Neural progenitor cell (in vitro differentiated cells): Measurements from ENCODE around the gene ASAP2. TPM values are rescaled to one million over a fixed set of nuclear protein-coding genes. Genes with fewer than 3 reads are reported as not detected.
A peak's percentile ranks its signal among the peaks of the same experiment; 100 is the strongest.

ENCODE experiments used
- DNase-seq: peaks from one replicate; pipeline ENCODE4 v3.0.0-alpha.2; 2016; ENCODE audit warnings: low spot score
- H2AFZ ChIP-seq: fragments of 200-600 bp; sonication (generic); replicated peaks from 2 replicates; pipeline ENCODE4 v1.6.1; 2016; ENCODE audit warnings: antibody characterized with exemption
- H3F3A ChIP-seq: fragments of 200-600 bp; sonication (generic); 2 replicates; pipeline ENCODE4 v1.6.1; 2016; ENCODE audit warnings: antibody characterized with exemption, low read depth
- H3K27ac ChIP-seq: fragments of 200-600 bp; sonication (generic); 2 replicates; pipeline ENCODE4 v1.5.1; 2016; ENCODE audit warnings: mild to moderate bottlenecking
- H3K27me3 ChIP-seq: fragments of 200-600 bp; sonication (generic); 2 replicates; pipeline ENCODE4 v1.6.1; 2016; ENCODE audit warnings: mild to moderate bottlenecking, moderate library complexity
- H3K36me3 ChIP-seq: fragments of 200-600 bp; sonication (generic); 2 replicates; pipeline ENCODE4 v1.5.1; 2016
- H3K4me1 ChIP-seq: fragments of 200-600 bp; sonication (generic); 2 replicates; pipeline ENCODE4 v1.6.1; 2016; ENCODE audit warnings: mixed run types
- H3K4me2 ChIP-seq: fragments of 200-600 bp; sonication (generic); 2 replicates; pipeline ENCODE4 v1.6.1; 2016
- H3K4me3 ChIP-seq: fragments of 200-600 bp; sonication (generic); 2 replicates; pipeline ENCODE4 v1.5.1; 2016
- H3K79me2 ChIP-seq: fragments of 200-600 bp; sonication (generic); 2 replicates; pipeline ENCODE4 v1.6.1; 2016; ENCODE audit warnings: low read depth
- H3K9ac ChIP-seq: fragments of 200-600 bp; sonication (generic); 2 replicates; pipeline ENCODE4 v1.6.1; 2016
- H3K9me3 ChIP-seq: fragments of 200-600 bp; sonication (generic); 2 replicates; pipeline ENCODE4 v1.5.1; 2016; ENCODE audit warnings: low read depth
- H4K20me1 ChIP-seq: fragments of 200-600 bp; sonication (generic); 2 replicates; pipeline ENCODE4 v1.6.1; 2016; ENCODE audit warnings: low read depth
- H3K27ac Mint-ChIP-seq: 3 replicates; pipeline ENCODE4 v1.8.0; 2021; ENCODE audit warnings: mixed read lengths
- H3K27me3 Mint-ChIP-seq: 2 replicates; pipeline ENCODE4 v1.8.0; 2022; ENCODE audit warnings: low read depth, mild to moderate bottlenecking, inconsistent platforms, moderate library complexity, mixed read lengths; ENCODE audit not compliant: insufficient read depth
- H3K36me3 Mint-ChIP-seq: 3 replicates; pipeline ENCODE4 v1.8.0; 2021; ENCODE audit warnings: mixed read lengths
- H3K4me1 Mint-ChIP-seq: 3 replicates; pipeline ENCODE4 v1.8.0; 2021; ENCODE audit warnings: mixed read lengths
- H3K4me3 Mint-ChIP-seq: 3 replicates; pipeline ENCODE4 v1.8.0; 2021; ENCODE audit warnings: mild to moderate bottlenecking, moderate library complexity, mixed read lengths
- H3K9me3 Mint-ChIP-seq: 3 replicates; pipeline ENCODE4 v1.8.0; 2020; ENCODE audit warnings: mixed read lengths
- EZH2 ChIP-seq: fragments of 200-600 bp; sonication (generic); IDR thresholded peaks from 2 replicates; pipeline ENCODE4 v1.6.1; 2017; ENCODE audit warnings: antibody characterized with exemption, mild to moderate bottlenecking, moderate library complexity
- EZH2phosphoT487 ChIP-seq: fragments of 200-600 bp; sonication (generic); IDR thresholded peaks from 2 replicates; pipeline ENCODE4 v1.6.1; 2017; ENCODE audit warnings: antibody characterized with exemption
- total RNA-seq: library from RNA; depleted of rRNA; stranded (reverse); fragments of >200 nt; gene quantifications from 2 replicates; pipeline ENCODE4 v1.2.3, GENCODE V29; 2015; ENCODE audit warnings: low replicate concordance
- TF ChIP-seq, protein P1 (sequence below): fragments of 200-600 bp; sonication (generic); IDR thresholded peaks from 2 replicates; pipeline ENCODE4 v1.5.1; 2017; ENCODE audit warnings: antibody characterized with exemption, mild to moderate bottlenecking

The ASAP2 gene
- total RNA-seq, 1 donor from 2014 or later: 31.7 TPM

DNA sequence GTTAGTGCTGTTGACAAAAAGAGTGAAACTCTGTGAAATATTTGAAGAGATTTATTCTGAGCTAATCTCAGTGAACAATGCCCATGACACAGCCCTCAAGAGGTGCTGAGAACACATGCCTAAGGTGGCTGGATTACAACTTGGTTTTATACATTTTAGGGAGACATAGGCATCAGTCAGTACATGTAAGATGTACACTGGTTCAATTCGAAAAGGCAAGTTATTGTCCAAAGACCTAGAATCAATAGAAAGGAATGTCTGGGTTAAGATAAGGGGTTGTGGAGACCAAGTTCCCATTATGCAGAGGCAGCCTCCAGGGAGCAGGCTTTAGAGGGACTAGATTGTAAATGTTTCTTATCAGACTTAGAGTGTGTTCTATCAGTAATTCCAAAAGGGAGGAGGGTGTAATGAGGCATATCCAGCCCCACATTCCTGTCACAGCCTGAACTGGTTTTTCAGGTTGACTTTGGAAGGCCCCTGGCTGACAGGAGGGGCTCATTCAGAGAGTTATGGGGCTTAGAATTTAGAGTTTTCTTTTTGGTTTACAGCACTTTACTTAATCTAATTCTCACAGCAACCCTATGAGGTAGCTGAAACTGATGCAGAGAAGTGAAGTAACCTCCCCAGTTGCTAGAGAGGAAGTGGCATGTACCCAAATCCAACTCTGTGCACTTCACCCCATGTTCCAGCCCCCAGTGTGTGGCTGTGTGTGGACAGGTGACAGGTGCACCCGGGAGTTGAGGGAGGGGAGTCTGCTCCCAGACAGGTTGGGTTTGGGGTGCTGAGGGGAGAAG lies 28.3 kb upstream of the ASAP2 start:
- H3K36me3 Mint-ChIP-seq: no peaks in the 10 kb centered on the region
- peaks cover 6% of the 10 kb centered on the region for H3K27me3 Mint-ChIP-seq
- no peak overlapping the region for H2AFZ ChIP-seq
- H3K27ac ChIP-seq: no peak overlapping the region
- no peaks in the 10 kb centered on the region for H4K20me1 ChIP-seq
- no peaks in the 10 kb centered on the region for H3K4me1 ChIP-seq
- no peaks in the 10 kb centered on the region for H3K27me3 ChIP-seq
- no peak overlapping the region for H3K4me3 ChIP-seq
- H3K9me3 Mint-ChIP-seq: peaks cover 6% of the 10 kb centered on the region
- peaks cover 28% of the 10 kb centered on the region for H3K4me1 Mint-ChIP-seq
- TF ChIP-seq, protein P1, sequence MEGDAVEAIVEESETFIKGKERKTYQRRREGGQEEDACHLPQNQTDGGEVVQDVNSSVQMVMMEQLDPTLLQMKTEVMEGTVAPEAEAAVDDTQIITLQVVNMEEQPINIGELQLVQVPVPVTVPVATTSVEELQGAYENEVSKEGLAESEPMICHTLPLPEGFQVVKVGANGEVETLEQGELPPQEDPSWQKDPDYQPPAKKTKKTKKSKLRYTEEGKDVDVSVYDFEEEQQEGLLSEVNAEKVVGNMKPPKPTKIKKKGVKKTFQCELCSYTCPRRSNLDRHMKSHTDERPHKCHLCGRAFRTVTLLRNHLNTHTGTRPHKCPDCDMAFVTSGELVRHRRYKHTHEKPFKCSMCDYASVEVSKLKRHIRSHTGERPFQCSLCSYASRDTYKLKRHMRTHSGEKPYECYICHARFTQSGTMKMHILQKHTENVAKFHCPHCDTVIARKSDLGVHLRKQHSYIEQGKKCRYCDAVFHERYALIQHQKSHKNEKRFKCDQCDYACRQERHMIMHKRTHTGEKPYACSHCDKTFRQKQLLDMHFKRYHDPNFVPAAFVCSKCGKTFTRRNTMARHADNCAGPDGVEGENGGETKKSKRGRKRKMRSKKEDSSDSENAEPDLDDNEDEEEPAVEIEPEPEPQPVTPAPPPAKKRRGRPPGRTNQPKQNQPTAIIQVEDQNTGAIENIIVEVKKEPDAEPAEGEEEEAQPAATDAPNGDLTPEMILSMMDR: no peak
- TF ChIP-seq EZH2 (no peak), EZH2phosphoT487 (no peak)
- peak overlapping the region; percentile 95 for H3K27ac Mint-ChIP-seq
- no peaks in the 10 kb centered on the region for H3K79me2 ChIP-seq
- H3K9me3 ChIP-seq: no peaks in the 10 kb centered on the region
- DNase-seq: no peak
- H3K36me3 ChIP-seq: no peaks in the 10 kb centered on the region
- no peaks in the 10 kb centered on the region for H3F3A ChIP-seq
- no peak overlapping the region for H3K9ac ChIP-seq
- H3K4me2 ChIP-seq: no peak overlapping the region
- peak overlapping the region; percentile 44 for H3K4me3 Mint-ChIP-seq

DNA sequence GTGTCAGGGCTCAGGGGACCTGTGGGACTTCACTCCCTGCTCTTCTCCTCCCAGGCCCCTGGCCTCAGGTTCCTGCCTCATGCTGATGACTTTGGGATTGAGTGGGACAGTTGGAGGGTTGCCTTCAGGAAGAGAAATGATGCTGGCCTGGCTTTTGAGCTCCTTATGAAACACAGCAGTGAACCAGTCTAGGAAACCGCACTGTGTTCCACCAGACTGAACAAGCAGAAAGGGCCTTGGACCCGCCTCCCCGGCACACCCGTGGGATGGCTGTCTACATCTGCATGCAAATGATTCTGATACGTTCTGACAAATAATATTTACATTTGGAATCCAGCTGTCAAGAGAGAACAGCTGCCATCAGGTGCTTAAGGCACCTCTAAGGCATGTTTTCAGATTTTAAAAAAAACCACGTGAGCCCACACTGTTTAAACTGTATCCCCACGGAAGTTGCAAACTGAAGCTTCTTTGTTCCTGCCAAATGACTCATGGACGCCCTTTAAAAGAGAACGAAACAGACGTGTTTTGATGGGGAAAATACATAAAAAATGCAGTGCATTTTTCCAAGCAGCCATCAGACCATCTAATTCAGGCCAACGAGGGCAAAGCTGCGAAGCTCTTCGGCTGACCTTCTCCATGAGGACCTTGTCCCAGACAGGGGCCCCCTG lies 27.6 kb upstream of the ASAP2 start:
- Histone ChIP-seq H3K4me3 (no peak overlapping the region), H3K36me3 (no peaks in the 10 kb centered on the region), H3K4me1 (no peaks in the 10 kb centered on the region), H3K79me2 (no peaks in the 10 kb centered on the region), H3K27me3 (no peaks in the 10 kb centered on the region), H3F3A (no peaks in the 10 kb centered on the region), H3K9me3 (no peaks in the 10 kb centered on the region), H2AFZ (peak overlapping the region; percentile 79), H4K20me1 (no peaks in the 10 kb centered on the region), H3K4me2 (no peak overlapping the region), H3K27ac (no peak overlapping the region), H3K9ac (no peak overlapping the region)
- H3K4me1 Mint-ChIP-seq: peaks cover 28% of the 10 kb centered on the region
- no peaks in the 10 kb centered on the region for H3K36me3 Mint-ChIP-seq
- DNase-seq: no peak
- H3K9me3 Mint-ChIP-seq: peaks cover 6% of the 10 kb centered on the region
- H3K27ac Mint-ChIP-seq: peak overlapping the region; percentile 95
- TF ChIP-seq, protein P1: no peak
- peak overlapping the region; percentile 41 for H3K4me3 Mint-ChIP-seq
- peaks cover 6% of the 10 kb centered on the region for H3K27me3 Mint-ChIP-seq

DNA sequence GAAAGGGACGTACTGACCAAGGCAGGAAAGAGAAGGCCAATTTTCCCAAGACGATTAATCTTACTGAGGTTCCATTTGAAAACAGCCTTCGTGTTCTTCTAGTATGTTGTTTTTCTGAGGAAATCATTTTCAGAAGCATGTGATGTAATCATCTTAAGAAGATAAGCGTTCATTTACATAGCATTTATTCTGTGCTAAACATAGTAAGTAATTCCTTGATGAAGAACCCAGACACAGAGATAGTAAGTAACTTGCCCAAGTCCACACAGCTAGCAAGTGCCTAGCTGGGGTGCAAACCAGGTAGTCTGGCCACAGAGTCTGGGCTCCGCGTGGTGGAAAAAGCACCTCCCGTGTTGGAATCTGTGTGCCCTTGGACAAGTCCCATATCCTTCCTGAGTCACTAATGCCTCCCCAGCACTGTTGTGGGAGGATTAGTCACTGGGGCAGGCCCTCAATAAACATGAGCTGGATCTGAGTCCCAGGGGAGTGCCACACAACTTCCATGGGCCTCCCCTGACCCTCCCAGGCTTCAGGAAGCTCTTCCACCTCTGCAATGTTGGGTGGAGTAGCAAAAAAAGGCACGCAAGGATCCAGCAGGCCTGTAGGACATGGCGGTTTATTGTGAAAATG lies 26.9 kb upstream of the ASAP2 start:
- Histone ChIP-seq H4K20me1 (no peaks in the 10 kb centered on the region), H2AFZ (no peak overlapping the region), H3F3A (no peaks in the 10 kb centered on the region), H3K9me3 (no peaks in the 10 kb centered on the region), H3K79me2 (no peaks in the 10 kb centered on the region), H3K27ac (no peak overlapping the region), H3K36me3 (no peaks in the 10 kb centered on the region), H3K4me3 (no peak overlapping the region), H3K4me2 (no peak overlapping the region), H3K27me3 (no peaks in the 10 kb centered on the region), H3K9ac (no peak overlapping the region), H3K4me1 (no peaks in the 10 kb centered on the region)
- H3K4me1 Mint-ChIP-seq: peaks cover 27% of the 10 kb centered on the region
- TF ChIP-seq EZH2phosphoT487: no peak
- TF ChIP-seq EZH2: no peak
- TF ChIP-seq, protein P1: no peak
- peaks cover 6% of the 10 kb centered on the region for H3K9me3 Mint-ChIP-seq
- no peaks in the 10 kb centered on the region for H3K36me3 Mint-ChIP-seq
- DNase-seq: no peak
- H3K27ac Mint-ChIP-seq: peak overlapping the region; percentile 95
- no peak overlapping the region for H3K4me3 Mint-ChIP-seq
- peaks cover 3% of the 10 kb centered on the region for H3K27me3 Mint-ChIP-seq
